ENCODE results near the gene SHMT1. TPM values are rescaled to one million over a fixed set of nuclear protein-coding genes. Genes with fewer than 3 reads are reported as not detected.
"Not testable (repeated sequence)": the region's sequence is repeated elsewhere in the genome, so short reads cannot be mapped to it uniquely, and the experiment has no call there.

The SHMT1 gene
- polyA plus RNA-seq, 1 donor: 18.4 TPM

GRCh38 chr17:18300725-18301480, 62.4 kb downstream of the SHMT1 start:
- H3K4me1 ChIP-seq (ENCODE audit: control insufficient read depth, insufficient read depth, low read length): no peaks in the 10 kb centered on the region
- 85% methylated on average over 3 of the region's 8 CpGs for WGBS (ENCODE audit: insufficient coverage, low lambda C conversion rate)
- no peaks in the 10 kb centered on the region for H3K9me3 ChIP-seq (ENCODE audit: control insufficient read depth, low read depth, low read length)
- H3K27ac ChIP-seq (ENCODE audit: low read length): no peak overlapping the region
- no peak for DNase-seq
- peaks cover 61% of the 10 kb centered on the region for H3K36me3 ChIP-seq (ENCODE audit: control insufficient read depth, insufficient read depth, low read length)
- no peak overlapping the region for H3K4me3 ChIP-seq (ENCODE audit: low read length)
- no peaks in the 10 kb centered on the region for H3K27me3 ChIP-seq (ENCODE audit: control insufficient read depth, insufficient read depth, low read length)

- H3K4me3 ChIP-seq (ENCODE audit: low read length); H3K27ac ChIP-seq (ENCODE audit: low read length); DNase-seq; H3K9me3 ChIP-seq (ENCODE audit: control insufficient read depth, low read depth, low read length); H3K4me1 ChIP-seq (ENCODE audit: control insufficient read depth, insufficient read depth, low read length); H3K27me3 ChIP-seq (ENCODE audit: control insufficient read depth, insufficient read depth, low read length): not testable (repeated sequence)
- no CpG with 5 or more reads among the region's 30 CpGs for WGBS (ENCODE audit: insufficient coverage, low lambda C conversion rate)
- H3K36me3 ChIP-seq (ENCODE audit: control insufficient read depth, insufficient read depth, low read length): peaks cover 56% of the 10 kb centered on the region
Observed at GRCh38 chr17:18298061-18298460, 65.3 kb downstream of the SHMT1 start.

GRCh38 chr17:18291718-18292540, 71.4 kb downstream of the SHMT1 start:
- H3K36me3 ChIP-seq (ENCODE audit: control insufficient read depth, insufficient read depth, low read length): peaks cover 65% of the 10 kb centered on the region
- no peak overlapping the region for H3K4me3 ChIP-seq (ENCODE audit: low read length)
- H3K4me1 ChIP-seq (ENCODE audit: control insufficient read depth, insufficient read depth, low read length): no peaks in the 10 kb centered on the region
- H3K27ac ChIP-seq (ENCODE audit: low read length): no peak overlapping the region
- no peak for DNase-seq
- 57% methylated on average over 1 of the region's 15 CpGs for WGBS (ENCODE audit: insufficient coverage, low lambda C conversion rate)
- no peaks in the 10 kb centered on the region for H3K27me3 ChIP-seq (ENCODE audit: control insufficient read depth, insufficient read depth, low read length)
- no peaks in the 10 kb centered on the region for H3K9me3 ChIP-seq (ENCODE audit: control insufficient read depth, low read depth, low read length)

- H3K4me3 ChIP-seq (ENCODE audit: low read length): no peak overlapping the region
- no peak for DNase-seq
- no peaks in the 10 kb centered on the region for H3K4me1 ChIP-seq (ENCODE audit: control insufficient read depth, insufficient read depth, low read length)
- WGBS (ENCODE audit: insufficient coverage, low lambda C conversion rate): no CpG with 5 or more reads among the region's 11 CpGs
- no peaks in the 10 kb centered on the region for H3K9me3 ChIP-seq (ENCODE audit: control insufficient read depth, low read depth, low read length)
- no peak overlapping the region for H3K27ac ChIP-seq (ENCODE audit: low read length)
- H3K36me3 ChIP-seq (ENCODE audit: control insufficient read depth, insufficient read depth, low read length): peaks cover 79% of the 10 kb centered on the region
- H3K27me3 ChIP-seq (ENCODE audit: control insufficient read depth, insufficient read depth, low read length): no peaks in the 10 kb centered on the region
Observed at GRCh38 chr17:18285296-18285695, 78.1 kb downstream of the SHMT1 start.

- DNase-seq: no peak
- Histone ChIP-seq H3K9me3 (ENCODE audit: control insufficient read depth, low read depth, low read length) (no peaks in the 10 kb centered on the region), H3K4me1 (ENCODE audit: control insufficient read depth, insufficient read depth, low read length) (no peaks in the 10 kb centered on the region), H3K36me3 (ENCODE audit: control insufficient read depth, insufficient read depth, low read length) (peaks cover 79% of the 10 kb centered on the region), H3K27ac (ENCODE audit: low read length) (no peak overlapping the region), H3K27me3 (ENCODE audit: control insufficient read depth, insufficient read depth, low read length) (no peaks in the 10 kb centered on the region), H3K4me3 (ENCODE audit: low read length) (no peak overlapping the region)
- no CpG with 5 or more reads among the region's 6 CpGs for WGBS (ENCODE audit: insufficient coverage, low lambda C conversion rate)
Observed at GRCh38 chr17:18281788-18282187, 81.6 kb downstream of the SHMT1 start.

- H3K27ac ChIP-seq (ENCODE audit: low read length): no peak overlapping the region
- peaks cover 82% of the 10 kb centered on the region for H3K36me3 ChIP-seq (ENCODE audit: control insufficient read depth, insufficient read depth, low read length)
- H3K27me3 ChIP-seq (ENCODE audit: control insufficient read depth, insufficient read depth, low read length): no peaks in the 10 kb centered on the region
- WGBS (ENCODE audit: insufficient coverage, low lambda C conversion rate): no CpG with 5 or more reads among the region's 5 CpGs
- no peak for DNase-seq
- no peaks in the 10 kb centered on the region for H3K4me1 ChIP-seq (ENCODE audit: control insufficient read depth, insufficient read depth, low read length)
- no peak overlapping the region for H3K4me3 ChIP-seq (ENCODE audit: low read length)
- no peaks in the 10 kb centered on the region for H3K9me3 ChIP-seq (ENCODE audit: control insufficient read depth, low read depth, low read length)
Observed at GRCh38 chr17:18280766-18281371, 82.5 kb downstream of the SHMT1 start.

- WGBS (ENCODE audit: insufficient coverage, low lambda C conversion rate): no CpG with 5 or more reads among the region's 4 CpGs
- Histone ChIP-seq H3K36me3 (ENCODE audit: control insufficient read depth, insufficient read depth, low read length) (peaks cover 78% of the 10 kb centered on the region), H3K9me3 (ENCODE audit: control insufficient read depth, low read depth, low read length) (no peaks in the 10 kb centered on the region), H3K27ac (ENCODE audit: low read length) (no peak overlapping the region), H3K4me3 (ENCODE audit: low read length) (no peak overlapping the region), H3K4me1 (ENCODE audit: control insufficient read depth, insufficient read depth, low read length) (no peaks in the 10 kb centered on the region), H3K27me3 (ENCODE audit: control insufficient read depth, insufficient read depth, low read length) (no peaks in the 10 kb centered on the region)
- no peak for DNase-seq
Observed at GRCh38 chr17:18280249-18280648, 83.1 kb downstream of the SHMT1 start.

- 83% methylated on average over 2 of the region's 3 CpGs for WGBS (ENCODE audit: insufficient coverage, low lambda C conversion rate)
- Histone ChIP-seq H3K4me3 (ENCODE audit: low read length) (no peak overlapping the region), H3K36me3 (ENCODE audit: control insufficient read depth, insufficient read depth, low read length) (peaks cover 75% of the 10 kb centered on the region), H3K27me3 (ENCODE audit: control insufficient read depth, insufficient read depth, low read length) (no peaks in the 10 kb centered on the region), H3K27ac (ENCODE audit: low read length) (no peak overlapping the region), H3K4me1 (ENCODE audit: control insufficient read depth, insufficient read depth, low read length) (no peaks in the 10 kb centered on the region), H3K9me3 (ENCODE audit: control insufficient read depth, low read depth, low read length) (no peaks in the 10 kb centered on the region)
- no peak for DNase-seq
Observed at GRCh38 chr17:18278867-18279266, 84.5 kb downstream of the SHMT1 start.
